Fibroblast of lung (primary cell): ENCODE results near the gene VWA7. TPM values are rescaled to one million over a fixed set of nuclear protein-coding genes. Genes with fewer than 3 reads are reported as not detected.
"Not testable (repeated sequence)": the region's sequence is repeated elsewhere in the genome, so short reads cannot be mapped to it uniquely, and the experiment has no call there.

Experiments
- DNase-seq, 2 donors: peaks; one replicate each; pipeline versions ENCODE4 v3.0.0 to v3.0.0-alpha.2; 2010; ENCODE audit warnings: low read depth in 2 of 2
- H2AFZ ChIP-seq: 2 replicates; pipeline ENCODE4 v1.5.1; 2012; ENCODE audit warnings: low read length, control low read depth, inconsistent platforms
- H3K27ac ChIP-seq: 2 replicates; pipeline ENCODE4 v1.5.1; 2011; ENCODE audit warnings: low read length, control low read depth; ENCODE audit not compliant: insufficient read depth
- H3K27me3 ChIP-seq: 2 replicates; pipeline ENCODE4 v1.5.1; 2011; ENCODE audit warnings: mild to moderate bottlenecking, low read length; ENCODE audit not compliant: control insufficient read depth, insufficient read depth
- H3K36me3 ChIP-seq: 2 replicates; pipeline ENCODE4 v1.5.1; 2011; ENCODE audit warnings: low read length; ENCODE audit not compliant: control insufficient read depth, insufficient read depth
- H3K4me1 ChIP-seq: 2 replicates; pipeline ENCODE4 v1.5.1; 2011; ENCODE audit warnings: low read length; ENCODE audit not compliant: control insufficient read depth, insufficient read depth; ENCODE audit errors: extremely low read depth
- H3K4me2 ChIP-seq: 2 replicates; pipeline ENCODE4 v1.5.1; 2011; ENCODE audit warnings: low read length, control low read depth; ENCODE audit not compliant: insufficient read depth; ENCODE audit errors: extremely low read depth
- H3K4me3 ChIP-seq, 4 experiments: fragments of 200-600 bp in 1 of 4; sonication (generic) in 1 of 4; replicated peaks in 1 of 4; 2 replicates each; pipeline ENCODE4 v1.5.1; 2011 to 2016; ENCODE audit warnings: low read length in 4 of 4, low read depth in 3 of 4, mild to moderate bottlenecking in 3 of 4, control low read depth in 2 of 4, inconsistent platforms in 1 of 4, mixed read lengths in 1 of 4; ENCODE audit not compliant: insufficient read depth in 1 of 4; ENCODE audit errors: control extremely low read depth in 1 of 4
- H3K79me2 ChIP-seq: 2 replicates; pipeline ENCODE4 v1.5.1; 2012; ENCODE audit warnings: mild to moderate bottlenecking, low read length, inconsistent platforms; ENCODE audit not compliant: control insufficient read depth, insufficient read depth
- H3K9ac ChIP-seq: 2 replicates; pipeline ENCODE4 v1.5.1; 2011; ENCODE audit warnings: mild to moderate bottlenecking, low read length, control low read depth; ENCODE audit not compliant: insufficient read depth
- H3K9me3 ChIP-seq: 2 replicates; pipeline ENCODE4 v1.5.1; 2012; ENCODE audit warnings: low read depth, low read length; ENCODE audit not compliant: control insufficient read depth, insufficient read depth
- H4K20me1 ChIP-seq: 2 replicates; pipeline ENCODE4 v1.5.1; 2011; ENCODE audit warnings: low read length; ENCODE audit not compliant: control insufficient read depth, insufficient read depth; ENCODE audit errors: extremely low read depth
- CTCF ChIP-seq, 2 donors: IDR thresholded peaks in 1 of 2; conservative IDR thresholded peaks in 1 of 2; 1 replicate in 1 of 2; 2 replicates in 1 of 2; pipeline ENCODE4 v1.5.1; 2011 to 2012; ENCODE audit warnings: low read length in 2 of 2, control low read depth in 1 of 2, inconsistent platforms in 1 of 2, low read depth in 1 of 2, mild to moderate bottlenecking in 1 of 2
- EZH2 ChIP-seq: IDR thresholded peaks from 2 replicates; pipeline ENCODE4 v1.5.1; 2012; ENCODE audit warnings: low read length, control low read depth, mild to moderate bottlenecking; ENCODE audit errors: missing control alignments
- polyA plus RNA-seq, 2 donors: library from polyadenylated mRNA; depleted of rRNA in 1 of 2; stranded (reverse) in 1 of 2; unstranded in 1 of 2; fragments of >200 nt; gene quantifications; 2 replicates each; pipeline ENCODE4 v1.2.1, GENCODE V29; 2011 to 2012; ENCODE audit warnings: missing spikeins in 1 of 2
- total RNA-seq: library from RNA; depleted of rRNA; stranded (reverse); fragments of >200 nt; gene quantifications from 2 replicates; pipeline ENCODE4 v1.2.1, GENCODE V29; 2014

VWA7 gene
- total and polyA plus RNA-seq, 2 donors (not counting 1 experiment from before 2014, with no cell fraction given) = 0.16 to 0.66 TPM

- Histone ChIP-seq H3K27me3 (no peaks in the 10 kb centered on the region), H3K9me3 (no peaks in the 10 kb centered on the region), H3K4me2 (peak overlapping the region; percentile 98), H2AFZ (peak overlapping the region; percentile 71), H4K20me1 (no peaks in the 10 kb centered on the region), H3K36me3 (no peaks in the 10 kb centered on the region), H3K4me1 (peaks cover 8% of the 10 kb centered on the region), H3K27ac (peak overlapping the region; percentile 82), H3K79me2 (peaks cover 18% of the 10 kb centered on the region), H3K9ac (peak overlapping the region; percentile 76), H3K4me3 (peak overlapping the region; percentile 61 to 76 (median 66))
- DNase-seq = peak; percentile 39 to 48
- no peak for TF ChIP-seq EZH2
- no peak for TF ChIP-seq CTCF (conservative IDR thresholded peaks at IDR 0.05 in 1 of 2, IDR thresholded peaks at IDR 0.05 in 1 of 2; ENCODE audit: low read depth in 1 of 2, low read length in 2 of 2)
Measured at GRCh38 chr6:31821301-31822035, 44.3 kb upstream of the VWA7 start.

- H3K27ac ChIP-seq, H3K27me3 ChIP-seq, H3K9me3 ChIP-seq, H3K9ac ChIP-seq, H3K4me1 ChIP-seq, H3K4me3 ChIP-seq, H2AFZ ChIP-seq, DNase-seq, H3K4me2 ChIP-seq, H4K20me1 ChIP-seq, H3K36me3 ChIP-seq: not testable (repeated sequence)
- peaks cover 20% of the 10 kb centered on the region for H3K79me2 ChIP-seq
Measured at GRCh38 chr6:31820399-31820798, 43.3 kb upstream of the VWA7 start.

GRCh38 chr6:31819871-31820299, 42.8 kb upstream of the VWA7 start:
- Histone ChIP-seq H2AFZ (no peak overlapping the region), H3K4me3 (no peak overlapping the region), H3K79me2 (peaks cover 21% of the 10 kb centered on the region), H3K27me3 (no peaks in the 10 kb centered on the region), H3K4me2 (no peak overlapping the region), H3K36me3 (no peaks in the 10 kb centered on the region), H3K9ac (no peak overlapping the region), H3K27ac (no peak overlapping the region), H3K9me3 (no peaks in the 10 kb centered on the region), H4K20me1 (no peaks in the 10 kb centered on the region), H3K4me1 (peaks cover 7% of the 10 kb centered on the region)
- TF ChIP-seq EZH2 = no peak
- no peak for TF ChIP-seq CTCF (conservative IDR thresholded peaks at IDR 0.05 in 1 of 2, IDR thresholded peaks at IDR 0.05 in 1 of 2; ENCODE audit: low read depth in 1 of 2, low read length in 2 of 2)
- no peak for DNase-seq

- H3K9ac ChIP-seq, H2AFZ ChIP-seq, H3K9me3 ChIP-seq, H4K20me1 ChIP-seq, H3K36me3 ChIP-seq, H3K27me3 ChIP-seq, H3K4me1 ChIP-seq, H3K27ac ChIP-seq, DNase-seq: not testable (repeated sequence)
- peaks cover 21% of the 10 kb centered on the region for H3K79me2 ChIP-seq
- peak overlapping the region; percentile 96 for H3K4me2 ChIP-seq
- H3K4me3 ChIP-seq = peak overlapping the region; percentile 45 to 67 (median 52)
Measured at GRCh38 chr6:31817929-31818511, 40.9 kb upstream of the VWA7 start.

- not testable (repeated sequence) for H3K27ac ChIP-seq, H4K20me1 ChIP-seq, H3K4me1 ChIP-seq, H2AFZ ChIP-seq, H3K9ac ChIP-seq, H3K9me3 ChIP-seq, H3K36me3 ChIP-seq, H3K27me3 ChIP-seq
- H3K4me3 ChIP-seq = peak overlapping the region; percentile 45 to 67 (median 52)
- peak in 1 of 2 donors; percentile 50 for DNase-seq
- H3K79me2 ChIP-seq = peaks cover 21% of the 10 kb centered on the region
- H3K4me2 ChIP-seq = peak overlapping the region; percentile 96
Measured at GRCh38 chr6:31817133-31817928, 40.2 kb upstream of the VWA7 start.
